ENCODE measurements around the gene PROC.
A peak's percentile ranks its signal among the peaks of the same experiment; 100 is the strongest.

PROC gene

DNA sequence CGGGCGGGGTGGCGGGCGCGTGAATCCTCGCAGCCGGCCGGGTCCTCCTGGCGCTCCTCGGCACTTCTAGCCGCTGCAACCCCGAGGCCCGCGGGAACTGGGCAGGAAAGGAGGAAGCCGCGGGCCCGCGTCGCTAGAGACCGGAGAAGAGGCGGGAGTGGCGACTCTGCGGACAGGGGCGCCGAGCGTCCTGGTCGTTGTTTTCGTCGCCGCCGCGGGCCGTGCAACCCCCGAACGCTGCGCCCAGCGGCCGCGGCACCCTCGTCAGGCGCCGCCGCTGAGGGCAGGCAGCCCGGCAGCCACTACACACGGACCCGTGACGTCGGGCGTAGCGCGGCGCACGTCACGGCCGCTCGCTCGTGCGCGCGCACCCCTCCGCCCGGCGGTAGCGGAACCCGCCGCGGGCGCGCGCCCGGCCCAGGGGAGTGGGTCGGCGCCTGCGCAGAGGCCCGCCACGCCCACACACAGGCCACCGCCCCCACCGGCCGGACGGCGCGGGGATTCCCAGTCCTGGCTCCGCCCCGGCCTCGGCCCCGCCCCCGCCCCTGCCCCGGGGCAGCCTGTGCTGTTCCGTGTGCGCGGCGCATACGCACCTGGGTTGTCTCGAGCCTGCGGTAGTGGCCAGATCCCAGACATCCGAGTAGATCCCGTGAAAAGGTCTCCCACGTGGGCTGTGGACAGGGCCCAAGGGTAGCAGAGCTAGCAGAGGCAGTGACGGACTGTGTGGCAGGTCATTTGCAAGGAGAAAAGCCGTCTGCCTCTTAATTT, 30.4 kb upstream of the PROC start, which contains the start of gene MAP3K2:
MAP3K2 (minus strand) TSS at position 321 of the 768 bp plus-strand sequence. CDS start 44,846 bp downstream, outside the sequence.
- H3K9ac ChIP-seq (ENCODE audit: low read depth, low read length): peak within 1 kb of the TSS; percentile 70
- no peaks in the 10 kb centered on the region for H3K9me3 ChIP-seq (ENCODE audit: control insufficient read depth, insufficient read depth, low read length)
- peaks cover 11% of the 10 kb centered on the region; the same call in 1 of the 2 replicates for H3K4me1 ChIP-seq (ENCODE audit: insufficient read depth, low read length)
- H3K36me3 ChIP-seq (ENCODE audit: insufficient read depth, low read length): no peaks in the 10 kb centered on the region

GRCh38 chr2:127388423-127389164, 29.6 kb upstream of the PROC start:
- H3K36me3 ChIP-seq (ENCODE audit: insufficient read depth, low read length): no peaks in the 10 kb centered on the region
- peak overlapping the region; percentile 70; the same call in 1 of the 2 replicates for H3K9ac ChIP-seq (ENCODE audit: low read depth, low read length)
- H3K4me1 ChIP-seq (ENCODE audit: insufficient read depth, low read length): peaks cover 11% of the 10 kb centered on the region; the same call in 1 of the 2 replicates
- H3K9me3 ChIP-seq (ENCODE audit: control insufficient read depth, insufficient read depth, low read length): no peaks in the 10 kb centered on the region

- no peaks in the 10 kb centered on the region for H3K9me3 ChIP-seq (ENCODE audit: control insufficient read depth, insufficient read depth, low read length)
- peaks cover 11% of the 10 kb centered on the region; the same call in 1 of the 2 replicates for H3K4me1 ChIP-seq (ENCODE audit: insufficient read depth, low read length)
- H3K36me3 ChIP-seq (ENCODE audit: insufficient read depth, low read length): no peaks in the 10 kb centered on the region; the same call in 1 of the 2 replicates
- H3K9ac ChIP-seq (ENCODE audit: low read depth, low read length): no peak overlapping the region
Observed at GRCh38 chr2:127389778-127390435, 28.3 kb upstream of the PROC start.

GRCh38 chr2:127392133-127392827, 25.9 kb upstream of the PROC start:
- H3K9ac ChIP-seq (ENCODE audit: low read depth, low read length): no peak overlapping the region
- no peaks in the 10 kb centered on the region; the same call in 1 of the 2 replicates for H3K36me3 ChIP-seq (ENCODE audit: insufficient read depth, low read length)
- H3K4me1 ChIP-seq (ENCODE audit: insufficient read depth, low read length): 0 out of 2 replicates have a peak, but pooled peaks cover 6% of the 10 kb centered on the region
- H3K9me3 ChIP-seq (ENCODE audit: control insufficient read depth, insufficient read depth, low read length): no peaks in the 10 kb centered on the region

GRCh38 chr2:127392828-127393578, 25.2 kb upstream of the PROC start:
- peaks cover 7% of the 10 kb centered on the region; the same call in 1 of the 2 replicates for H3K4me1 ChIP-seq (ENCODE audit: insufficient read depth, low read length)
- H3K36me3 ChIP-seq (ENCODE audit: insufficient read depth, low read length): no peaks in the 10 kb centered on the region; the same call in 1 of the 2 replicates
- H3K9ac ChIP-seq (ENCODE audit: low read depth, low read length): no peak overlapping the region
- H3K9me3 ChIP-seq (ENCODE audit: control insufficient read depth, insufficient read depth, low read length): no peaks in the 10 kb centered on the region

DNA sequence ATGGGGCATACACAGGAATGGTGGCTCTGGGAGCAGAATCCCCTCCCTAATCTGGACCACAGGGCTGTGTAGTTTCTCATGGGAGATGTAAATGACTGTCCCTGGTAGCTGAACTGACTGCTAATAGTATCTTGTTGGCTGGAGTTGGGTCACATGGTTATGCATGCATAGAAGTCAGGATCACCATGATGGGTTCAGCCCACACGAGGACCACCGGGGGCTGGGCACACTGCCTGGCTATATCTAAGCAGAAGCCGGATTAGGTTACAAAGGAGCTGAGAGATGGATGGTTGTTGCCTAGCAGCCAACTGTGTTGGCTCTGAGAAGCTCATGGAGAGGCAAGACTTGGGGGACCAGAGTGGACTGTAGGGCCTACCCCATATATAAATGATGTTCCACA, 23.7 kb upstream of the PROC start:
- no peaks in the 10 kb centered on the region; the same call in 1 of the 2 replicates for H3K36me3 ChIP-seq (ENCODE audit: insufficient read depth, low read length)
- no peak overlapping the region for H3K9ac ChIP-seq (ENCODE audit: low read depth, low read length)
- no peaks in the 10 kb centered on the region for H3K9me3 ChIP-seq (ENCODE audit: control insufficient read depth, insufficient read depth, low read length)
- peaks cover 6% of the 10 kb centered on the region; the same call in 1 of the 2 replicates for H3K4me1 ChIP-seq (ENCODE audit: insufficient read depth, low read length)

- Histone ChIP-seq H3K4me1 (ENCODE audit: insufficient read depth, low read length) (peaks cover 23% of the 10 kb centered on the region), H3K36me3 (ENCODE audit: insufficient read depth, low read length) (no peaks in the 10 kb centered on the region; the same call in 1 of the 2 replicates), H3K9me3 (ENCODE audit: control insufficient read depth, insufficient read depth, low read length) (no peaks in the 10 kb centered on the region), H3K9ac (ENCODE audit: low read depth, low read length) (no peak overlapping the region)
Observed at GRCh38 chr2:127397568-127398238, 20.5 kb upstream of the PROC start.

DNA sequence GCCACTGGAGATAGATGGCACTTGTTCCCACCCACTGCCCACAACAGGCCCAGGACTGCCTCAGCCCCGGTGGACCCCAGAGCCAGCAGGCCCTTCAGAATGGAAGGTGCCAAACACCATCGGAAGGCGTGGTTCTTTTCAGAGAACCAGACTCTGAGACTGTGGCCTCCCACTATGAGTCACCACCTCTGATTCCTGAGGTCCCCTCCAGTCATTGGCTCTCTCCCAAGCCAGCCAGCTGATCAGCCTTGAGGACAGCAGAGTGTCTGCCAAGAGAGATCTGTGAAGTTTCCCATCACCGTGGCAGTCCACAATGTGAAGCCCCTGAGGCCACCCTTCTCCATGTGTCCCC, 20.0 kb upstream of the PROC start:
- no peaks in the 10 kb centered on the region for H3K9me3 ChIP-seq (ENCODE audit: control insufficient read depth, insufficient read depth, low read length)
- H3K9ac ChIP-seq (ENCODE audit: low read depth, low read length): no peak overlapping the region
- H3K4me1 ChIP-seq (ENCODE audit: insufficient read depth, low read length): peaks cover 24% of the 10 kb centered on the region
- H3K36me3 ChIP-seq (ENCODE audit: insufficient read depth, low read length): no peaks in the 10 kb centered on the region; the same call in 1 of the 2 replicates

DNA sequence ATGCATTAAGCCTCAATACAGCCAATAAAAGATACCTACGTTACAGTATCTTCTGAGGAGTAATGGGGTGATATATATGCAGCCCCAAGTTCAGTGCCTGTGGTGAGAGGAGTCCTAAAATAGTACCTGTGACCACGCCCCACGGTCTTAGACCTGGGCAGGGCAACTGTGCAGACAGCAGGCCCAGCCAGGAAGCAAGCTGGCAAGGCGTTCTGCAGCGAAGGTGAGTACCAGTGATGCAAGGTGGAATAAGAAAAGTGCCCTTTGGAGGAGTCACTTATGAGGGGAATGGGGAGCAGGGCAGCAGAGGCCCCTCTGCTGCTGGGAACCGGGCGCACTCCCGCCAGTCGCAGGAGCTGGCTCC, 17.7 kb upstream of the PROC start:
- Histone ChIP-seq H3K9ac (ENCODE audit: low read depth, low read length) (no peak overlapping the region; the same call in 1 of the 2 replicates), H3K36me3 (ENCODE audit: insufficient read depth, low read length) (no peaks in the 10 kb centered on the region), H3K4me1 (ENCODE audit: insufficient read depth, low read length) (peaks cover 32% of the 10 kb centered on the region), H3K9me3 (ENCODE audit: control insufficient read depth, insufficient read depth, low read length) (no peaks in the 10 kb centered on the region)

DNA sequence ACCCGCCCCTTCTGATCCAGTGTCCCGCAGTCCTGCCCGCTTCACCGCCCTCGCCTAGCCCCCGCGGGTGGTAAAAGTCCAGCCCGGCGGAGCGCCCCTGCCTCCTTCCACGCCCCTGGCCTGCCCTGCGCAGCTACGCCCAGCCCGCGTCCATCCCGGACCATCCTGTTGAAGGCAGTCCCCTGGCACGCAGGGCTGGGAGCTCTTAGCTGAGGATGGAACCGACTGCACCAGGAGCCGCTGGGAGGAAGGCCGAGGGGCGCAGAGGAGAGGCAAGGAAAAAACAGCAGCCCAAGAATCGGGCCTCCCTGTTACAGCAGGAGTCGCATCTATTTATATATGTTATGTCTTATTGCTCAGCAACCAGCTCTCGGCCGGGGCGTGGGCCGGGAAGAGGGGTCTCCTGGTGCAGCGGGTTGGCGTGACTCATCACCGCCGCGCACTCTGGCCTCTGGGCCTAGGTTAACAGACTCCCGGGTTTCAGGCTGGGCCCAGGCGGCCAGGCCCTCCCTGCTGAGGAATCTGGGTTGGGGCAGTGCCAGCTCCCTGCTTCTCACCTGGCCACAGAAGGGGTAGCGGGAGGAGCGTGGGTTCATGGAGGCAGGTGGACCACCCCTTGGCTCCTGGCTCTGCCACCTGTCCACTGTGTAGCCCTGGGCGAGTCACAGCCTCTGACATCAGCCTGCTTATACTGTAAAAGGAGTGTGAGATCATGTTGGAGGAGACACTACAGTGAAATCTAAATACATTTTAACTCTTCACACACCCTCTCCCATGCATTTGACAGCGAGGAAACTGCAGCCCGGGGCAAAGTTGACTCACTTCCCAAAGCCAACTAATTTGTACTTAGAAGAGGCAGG, 17.1 kb upstream of the PROC start:
- Histone ChIP-seq H3K9me3 (ENCODE audit: control insufficient read depth, insufficient read depth, low read length) (no peaks in the 10 kb centered on the region), H3K9ac (ENCODE audit: low read depth, low read length) (peak overlapping the region; percentile 9; the same call in 1 of the 2 replicates), H3K36me3 (ENCODE audit: insufficient read depth, low read length) (no peaks in the 10 kb centered on the region), H3K4me1 (ENCODE audit: insufficient read depth, low read length) (peaks cover 35% of the 10 kb centered on the region)

DNA sequence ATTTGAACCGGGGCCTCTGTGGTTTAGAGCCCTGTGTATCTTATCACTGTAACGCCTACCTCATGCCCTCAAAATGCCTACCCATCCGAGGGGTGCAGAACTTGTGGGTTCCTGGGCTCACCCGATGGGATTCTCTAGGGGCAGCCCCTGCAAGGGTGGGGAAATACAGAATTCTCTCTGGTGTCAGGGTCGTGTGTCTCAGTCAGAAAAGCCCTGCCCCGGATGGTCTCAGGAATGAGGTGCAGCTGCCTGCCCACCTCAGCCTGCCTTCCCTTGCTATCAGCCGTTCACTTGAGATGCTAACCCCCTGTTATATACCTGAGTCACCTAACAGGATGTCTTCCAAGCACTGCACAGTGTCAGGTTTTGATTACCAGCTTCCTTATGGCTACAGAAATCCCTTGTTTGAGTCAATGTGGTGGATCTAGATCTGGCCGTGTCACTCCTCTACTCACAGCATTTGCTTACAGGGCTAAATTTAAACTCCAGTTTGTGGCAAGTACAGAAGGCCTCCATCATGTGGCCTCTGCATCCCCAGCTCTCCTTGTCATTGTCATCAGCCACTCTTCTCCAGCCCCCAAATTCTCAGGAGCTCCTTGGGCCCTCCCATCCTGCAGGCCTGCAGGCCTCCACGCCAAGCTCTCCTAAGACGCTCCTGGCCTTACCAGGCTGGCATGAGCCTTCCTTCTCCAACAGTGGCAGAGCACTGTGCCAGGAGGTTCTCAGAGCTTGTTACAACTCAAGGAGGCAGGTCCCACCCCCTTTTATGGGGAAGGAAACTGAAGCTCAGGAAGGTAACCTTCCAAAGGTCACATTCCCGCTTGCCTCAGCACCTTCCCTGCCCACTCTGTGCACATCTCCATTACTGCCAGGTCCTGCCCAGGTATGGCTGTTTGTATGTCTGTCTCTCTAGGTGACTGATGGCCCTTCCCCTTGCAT, 16.2 kb upstream of the PROC start:
- no peaks in the 10 kb centered on the region for H3K36me3 ChIP-seq (ENCODE audit: insufficient read depth, low read length)
- no peaks in the 10 kb centered on the region for H3K9me3 ChIP-seq (ENCODE audit: control insufficient read depth, insufficient read depth, low read length)
- H3K9ac ChIP-seq (ENCODE audit: low read depth, low read length): no peak overlapping the region
- peaks cover 35% of the 10 kb centered on the region for H3K4me1 ChIP-seq (ENCODE audit: insufficient read depth, low read length)

Data from ES-I3 (cell line).